ENCODE results near the gene MARCHF4.

The MARCHF4 gene

GRCh38 chr2:216355711-216356110 is 16.6 kb downstream of the MARCHF4 start:
- Histone ChIP-seq H4K20me1 (ENCODE audit: insufficient read depth, low read length) (no peaks in the 10 kb centered on the region), H3K9me2 (ENCODE audit: low read depth, low read length) (no peaks in the 10 kb centered on the region), H2AFZ (ENCODE audit: low read length) (no peak overlapping the region), H3K4me3 (ENCODE audit: low read depth, low read length, poor library complexity, severe bottlenecking) (no peak overlapping the region), H3K27ac (ENCODE audit: low read depth, low read length, poor library complexity, severe bottlenecking) (no peak overlapping the region), H3K9ac (ENCODE audit: low read length) (no peak overlapping the region), H3K36me3 (ENCODE audit: insufficient read depth, low read length) (no peaks in the 10 kb centered on the region), H3K9me3 (ENCODE audit: low read length) (no peaks in the 10 kb centered on the region), H3K79me2 (ENCODE audit: insufficient read depth, low read length) (no peaks in the 10 kb centered on the region), H3F3A (ENCODE audit: insufficient read depth, low read length) (no peaks in the 10 kb centered on the region), H3K27me3 (ENCODE audit: insufficient read depth, low read length) (no peaks in the 10 kb centered on the region), H3K4me2 (ENCODE audit: low read length) (no peak overlapping the region), H3K4me1 (ENCODE audit: insufficient read depth, low read length, severe bottlenecking) (no peaks in the 10 kb centered on the region)
- no peak for TF ChIP-seq CTCF (IDR thresholded peaks at IDR 0.05; ENCODE audit: low read length)
- TF ChIP-seq EZH2 (IDR thresholded peaks at IDR 0.05; ENCODE audit: borderline replicate concordance, low read length) = no peak

- H3K79me2 ChIP-seq (ENCODE audit: insufficient read depth, low read length) = no peaks in the 10 kb centered on the region
- no peaks in the 10 kb centered on the region for H3K36me3 ChIP-seq (ENCODE audit: insufficient read depth, low read length)
- no peaks in the 10 kb centered on the region for H3K27me3 ChIP-seq (ENCODE audit: insufficient read depth, low read length)
- H2AFZ ChIP-seq (ENCODE audit: low read length) = no peak overlapping the region
- no peak overlapping the region for H3K4me2 ChIP-seq (ENCODE audit: low read length)
- no peak overlapping the region for H3K9ac ChIP-seq (ENCODE audit: low read length)
- no peaks in the 10 kb centered on the region for H3K4me1 ChIP-seq (ENCODE audit: insufficient read depth, low read length, severe bottlenecking)
- H3K4me3 ChIP-seq (ENCODE audit: low read depth, low read length, poor library complexity, severe bottlenecking) = no peak overlapping the region
- no peaks in the 10 kb centered on the region for H3K9me3 ChIP-seq (ENCODE audit: low read length)
- no peaks in the 10 kb centered on the region for H3K9me2 ChIP-seq (ENCODE audit: low read depth, low read length)
- no peaks in the 10 kb centered on the region for H4K20me1 ChIP-seq (ENCODE audit: insufficient read depth, low read length)
- no peak overlapping the region for H3K27ac ChIP-seq (ENCODE audit: low read depth, low read length, poor library complexity, severe bottlenecking)
- TF ChIP-seq EZH2 (IDR thresholded peaks at IDR 0.05; ENCODE audit: borderline replicate concordance, low read length) (no peak), CTCF (IDR thresholded peaks at IDR 0.05; ENCODE audit: low read length) (no peak)
- no peaks in the 10 kb centered on the region for H3F3A ChIP-seq (ENCODE audit: insufficient read depth, low read length)
Measured at GRCh38 chr2:216354306-216354705, 18.0 kb downstream of the MARCHF4 start.

- Histone ChIP-seq H2AFZ (ENCODE audit: low read length) (no peak overlapping the region), H3K9me2 (ENCODE audit: low read depth, low read length) (no peaks in the 10 kb centered on the region), H3K79me2 (ENCODE audit: insufficient read depth, low read length) (no peaks in the 10 kb centered on the region), H3K4me3 (ENCODE audit: low read depth, low read length, poor library complexity, severe bottlenecking) (no peak overlapping the region), H3K27me3 (ENCODE audit: insufficient read depth, low read length) (no peaks in the 10 kb centered on the region), H3K4me1 (ENCODE audit: insufficient read depth, low read length, severe bottlenecking) (no peaks in the 10 kb centered on the region), H3K4me2 (ENCODE audit: low read length) (no peak overlapping the region), H4K20me1 (ENCODE audit: insufficient read depth, low read length) (no peaks in the 10 kb centered on the region), H3F3A (ENCODE audit: insufficient read depth, low read length) (no peaks in the 10 kb centered on the region), H3K27ac (ENCODE audit: low read depth, low read length, poor library complexity, severe bottlenecking) (no peak overlapping the region), H3K9me3 (ENCODE audit: low read length) (no peaks in the 10 kb centered on the region), H3K9ac (ENCODE audit: low read length) (no peak overlapping the region), H3K36me3 (ENCODE audit: insufficient read depth, low read length) (no peaks in the 10 kb centered on the region)
- TF ChIP-seq CTCF (IDR thresholded peaks at IDR 0.05; ENCODE audit: low read length) (no peak), EZH2 (IDR thresholded peaks at IDR 0.05; ENCODE audit: borderline replicate concordance, low read length) (no peak)
Measured at GRCh38 chr2:216352653-216353270, 19.5 kb downstream of the MARCHF4 start.
